ENCODE measurements around the gene FMN2. TPM values are rescaled to one million over a fixed set of nuclear protein-coding genes. Genes with fewer than 3 reads are reported as not detected.

FMN2 gene
- total RNA-seq, 4 donors from 2014 or later = 0.54 to 5.1 (median 1.2) TPM

GRCh38 chr1:240385985-240386978, 294.6 kb downstream of the FMN2 start:
- no peak for DNase-seq
- Histone ChIP-seq H3K4me1 (no peaks in the 10 kb centered on the region), H3K36me3 (no peaks in the 10 kb centered on the region), H3K27ac (no peak overlapping the region), H3K27me3 (no peaks in the 10 kb centered on the region), H3K4me3 (no peak overlapping the region), H3K9me3 (peaks cover 0 to 5% (median 0%) of the 10 kb centered on the region in 4 donors)
- no peak for TF ChIP-seq CTCF (IDR thresholded peaks at IDR 0.05)

- no peak for DNase-seq
- Histone ChIP-seq H3K9me3 (no peaks in the 10 kb centered on the region), H3K36me3 (no peaks in the 10 kb centered on the region), H3K27me3 (no peaks in the 10 kb centered on the region), H3K27ac (no peak overlapping the region), H3K4me3 (no peak overlapping the region), H3K4me1 (no peaks in the 10 kb centered on the region)
- no peak for TF ChIP-seq POLR2A (IDR thresholded peaks at IDR 0.05)
- TF ChIP-seq CTCF (IDR thresholded peaks at IDR 0.05) = no peak
These were observed 295.4 kb downstream of the FMN2 start for GRCh38 chr1:240387051-240387450.

- Histone ChIP-seq H3K27me3 (no peaks in the 10 kb centered on the region), H3K9me3 (no peaks in the 10 kb centered on the region), H3K4me3 (no peak overlapping the region), H3K4me1 (no peaks in the 10 kb centered on the region), H3K27ac (no peak overlapping the region), H3K36me3 (no peaks in the 10 kb centered on the region)
- TF ChIP-seq CTCF (IDR thresholded peaks at IDR 0.05) (no peak), POLR2A (IDR thresholded peaks at IDR 0.05) (no peak)
- DNase-seq = no peak
These were observed 300.1 kb downstream of the FMN2 start for GRCh38 chr1:240391660-240392260.

GRCh38 chr1:240394353-240394752, 302.7 kb downstream of the FMN2 start:
- Histone ChIP-seq H3K4me3 (no peak overlapping the region), H3K9me3 (no peaks in the 10 kb centered on the region), H3K27me3 (no peaks in the 10 kb centered on the region), H3K36me3 (no peaks in the 10 kb centered on the region), H3K4me1 (no peaks in the 10 kb centered on the region), H3K27ac (no peak overlapping the region)
- no peak for TF ChIP-seq CTCF (IDR thresholded peaks at IDR 0.05)
- no peak for TF ChIP-seq POLR2A (IDR thresholded peaks at IDR 0.05)
- no peak for DNase-seq

- Histone ChIP-seq H3K27ac (no peak overlapping the region), H3K4me1 (no peaks in the 10 kb centered on the region), H3K27me3 (no peaks in the 10 kb centered on the region), H3K9me3 (no peaks in the 10 kb centered on the region), H3K4me3 (no peak overlapping the region), H3K36me3 (no peaks in the 10 kb centered on the region)
- TF ChIP-seq CTCF (IDR thresholded peaks at IDR 0.05) (no peak), POLR2A (IDR thresholded peaks at IDR 0.05) (no peak)
- no peak for DNase-seq
These were observed 303.7 kb downstream of the FMN2 start for GRCh38 chr1:240395336-240395735.

Measured in Peyer's patch (tissue), 4 donors.